HepG2 (cell line): ENCODE results near the gene MAPK6. TPM values are rescaled to one million over a fixed set of nuclear protein-coding genes. Genes with fewer than 3 reads are reported as not detected.

Experiments
- CREM ChIP-seq, 2 experiments: sonication (generic) in 1 of 2; formaldehyde crosslinking in 1 of 2; IDR thresholded peaks; 2 replicates each; pipeline versions ENCODE4 v1.4.0 to v1.6.1; 2016 to 2020; ENCODE audit warnings: antibody characterized with exemption in 1 of 2, mild to moderate bottlenecking in 1 of 2, missing genetic modification reagents in 1 of 2
- EP300 ChIP-seq, 3 experiments: sonication (generic) in 1 of 3; formaldehyde crosslinking in 1 of 3; IDR thresholded peaks; 2 replicates each; pipeline versions ENCODE4 v1.5.1 to v1.6.1; 2011 to 2020; ENCODE audit warnings: low read depth in 2 of 3, low read length in 2 of 3, borderline replicate concordance in 1 of 3, improper control_type of control experiment in 1 of 3, mild to moderate bottlenecking in 1 of 3, missing genetic modification reagents in 1 of 3, moderate library complexity in 1 of 3
- ERF ChIP-seq: IDR thresholded peaks from 2 replicates; pipeline ENCODE4 v1.6.1; 2018; ENCODE audit warnings: missing biosample characterization, missing genetic modification reagents
- FOXK1 ChIP-seq: sonication (generic); formaldehyde crosslinking; IDR thresholded peaks from 2 replicates; pipeline ENCODE4 v1.4.0; 2020; ENCODE audit warnings: low read depth, missing genetic modification reagents, borderline replicate concordance
- FOXO1 ChIP-seq: sonication (generic); formaldehyde crosslinking; IDR thresholded peaks from 2 replicates; pipeline ENCODE4 v1.4.0; 2020; ENCODE audit warnings: missing genetic modification reagents
- HNF1A ChIP-seq, 2 experiments: sonication (generic) in 1 of 2; formaldehyde crosslinking in 1 of 2; IDR thresholded peaks; 2 replicates each; pipeline versions ENCODE4 v1.4.0 to v1.6.1; 2016 to 2020; ENCODE audit warnings: borderline replicate concordance in 1 of 2, low read depth in 1 of 2, mild to moderate bottlenecking in 1 of 2, missing genetic modification reagents in 1 of 2
- PCBP1 ChIP-seq: fragments of 200-400 bp; formaldehyde crosslinking; IDR thresholded peaks from 2 replicates; pipeline ENCODE4 v1.6.1; 2017; ENCODE audit warnings: mild to moderate bottlenecking, low read depth, low read length, borderline replicate concordance
- PITX1 ChIP-seq: sonication (generic); formaldehyde crosslinking; IDR thresholded peaks from 2 replicates; pipeline ENCODE4 v1.5.1; 2020; ENCODE audit warnings: mild to moderate bottlenecking, missing genetic modification reagents
- ZFP37 ChIP-seq: sonication (generic); formaldehyde crosslinking; IDR thresholded peaks from 2 replicates; pipeline ENCODE4 v1.4.0; 2020; ENCODE audit warnings: missing genetic modification reagents, borderline replicate concordance
- ZHX2 ChIP-seq, 2 experiments: sonication (generic) in 1 of 2; formaldehyde crosslinking in 1 of 2; IDR thresholded peaks; 2 replicates each; pipeline versions ENCODE4 v1.6.1 to v1.9.0; 2014 to 2022; ENCODE audit warnings: antibody characterized with exemption in 1 of 2, borderline replicate concordance in 1 of 2, inconsistent platforms in 1 of 2, low read depth in 1 of 2, missing genetic modification reagents in 1 of 2
- ZNF205 ChIP-seq: IDR thresholded peaks from 2 replicates; pipeline ENCODE4 v1.6.1; 2018; ENCODE audit warnings: missing biosample characterization, missing genetic modification reagents
- ZNF772 ChIP-seq: sonication (generic); formaldehyde crosslinking; IDR thresholded peaks from 2 replicates; pipeline ENCODE4 v1.5.0; 2020; ENCODE audit warnings: mild to moderate bottlenecking, missing genetic modification reagents
- ZNF879 ChIP-seq: sonication (generic); formaldehyde crosslinking; IDR thresholded peaks from 2 replicates; pipeline ENCODE4 v1.8.1; 2023; ENCODE audit warnings: missing genetic modification reagents
- polyA plus RNA-seq, 8 experiments: library from polyadenylated mRNA; depleted of rRNA in 3 of 8; stranded (reverse) in 7 of 8; unstranded in 1 of 8; fragments of >200 nt; fragmentation: Illumina TruSeq in 4 of 8; extraction: Trizol in 4 of 8; gene quantifications; 2 replicates each; pipeline versions ENCODE4 v1.2.1 to v1.2.3, GENCODE V29; 2011 to 2016; ENCODE audit warnings: low read depth in 4 of 8, missing spikeins in 1 of 8, mixed read lengths in 1 of 8; ENCODE audit not compliant: insufficient read depth in 1 of 8
- total RNA-seq, 5 experiments: library from RNA; depleted of rRNA; stranded (reverse); fragments of >200 nt; fragmentation: Illumina TruSeq; extraction: Trizol; gene quantifications; 2 replicates each; pipeline ENCODE4 v1.2.3, GENCODE V29; 2016; ENCODE audit warnings: low read depth in 1 of 5
- TF ChIP-seq, protein P1 (sequence below): sonication (generic); formaldehyde crosslinking; IDR thresholded peaks from 2 replicates; pipeline ENCODE4 v1.4.0; 2020; ENCODE audit warnings: mild to moderate bottlenecking, low read depth, missing genetic modification reagents

The MAPK6 gene
- total and polyA plus RNA-seq, 2 of the 13 experiments (the other 11 are each of a cell fraction or from before 2014, with no cell fraction given), result 89.5 to 99.7 TPM

GRCh38 chr15:52115598-52116427 is 96.8 kb downstream of the MAPK6 start (continued):
- TF ChIP-seq HNF1A (IDR thresholded peaks at IDR 0.05; ENCODE audit: low read depth), result peak; percentile 95
- peak; percentile 97 for TF ChIP-seq HNF1A (CRISPR knock-in tag; IDR thresholded peaks at IDR 0.05; ENCODE audit: borderline replicate concordance)
- TF ChIP-seq PCBP1, result no peak
- TF ChIP-seq EP300 (IDR thresholded peaks at IDR 0.05; ENCODE audit: low read depth in 2 of 2, low read length in 2 of 2), result peak in 1 of 2 experiments; percentile 87; a peak in 2 of 4 replicates
- TF ChIP-seq EP300 (CRISPR knock-in tag; IDR thresholded peaks at IDR 0.05; ENCODE audit: borderline replicate concordance), result peak; percentile 75
- TF ChIP-seq ZFP37 (CRISPR knock-in tag), result no peak
- peak; percentile 85 for TF ChIP-seq FOXK1 (CRISPR knock-in tag)
- TF ChIP-seq ZNF205 (CRISPR knock-in tag), result peak; percentile 25; the same call in 1 of the 2 replicates
- TF ChIP-seq, protein P1, sequence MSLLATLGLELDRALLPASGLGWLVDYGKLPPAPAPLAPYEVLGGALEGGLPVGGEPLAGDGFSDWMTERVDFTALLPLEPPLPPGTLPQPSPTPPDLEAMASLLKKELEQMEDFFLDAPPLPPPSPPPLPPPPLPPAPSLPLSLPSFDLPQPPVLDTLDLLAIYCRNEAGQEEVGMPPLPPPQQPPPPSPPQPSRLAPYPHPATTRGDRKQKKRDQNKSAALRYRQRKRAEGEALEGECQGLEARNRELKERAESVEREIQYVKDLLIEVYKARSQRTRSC (CRISPR knock-in tag), result 0 out of 2 replicates have a peak, but pooled peaks have one; percentile 36
- TF ChIP-seq ZNF772 (CRISPR knock-in tag), result peak; percentile 55; the same call in 1 of the 2 replicates
- peak; percentile 94 for TF ChIP-seq FOXO1 (CRISPR knock-in tag)
- no peak for TF ChIP-seq ZHX2 (IDR thresholded peaks at IDR 0.05; ENCODE audit: low read depth)
- TF ChIP-seq ZHX2 (CRISPR knock-in tag; IDR thresholded peaks at IDR 0.05; ENCODE audit: borderline replicate concordance), result no peak
- peak; percentile 84 for TF ChIP-seq ERF (CRISPR knock-in tag)
- peak; percentile 49 for TF ChIP-seq PITX1 (CRISPR knock-in tag)
- 0 out of 2 replicates have a peak, but pooled peaks have one; percentile 45 for TF ChIP-seq ZNF879
- peak; percentile 47 for TF ChIP-seq CREM (IDR thresholded peaks at IDR 0.05)
- no peak for TF ChIP-seq CREM (CRISPR knock-in tag; IDR thresholded peaks at IDR 0.05)
